ENCODE results near the gene TCEAL5. TPM values are rescaled to one million over a fixed set of nuclear protein-coding genes. Genes with fewer than 3 reads are reported as not detected.

Gene TCEAL5
- total and polyA plus RNA-seq, 10 of the 15 experiments (the other 5 are each of a cell fraction or from before 2014, with no cell fraction given), result not detected

- no peaks in the 10 kb centered on the region for H3K27me3 ChIP-seq (replicated peaks in 1 of 2; ENCODE audit: control insufficient read depth in 2 of 2, insufficient read depth in 2 of 2, low read length in 1 of 2)
- H3K4me3 ChIP-seq, result peak overlapping the region; percentile 69
- H3K36me3 ChIP-seq (ENCODE audit: control insufficient read depth in 2 of 2, insufficient read depth in 2 of 2, low read length in 1 of 2), result no peaks in the 10 kb centered on the region
- H3K4me2 ChIP-seq (ENCODE audit: control insufficient read depth, insufficient read depth), result peak overlapping the region; percentile 81
- FAIRE-seq (no peak), ATAC-seq (no peak), DNase-seq (ENCODE audit: low read depth, low spot score) (no peak)
- no peak for TF ChIP-seq JUND (IDR thresholded peaks at IDR 0.05; ENCODE audit: low read depth, low read length)
- no peak for TF ChIP-seq PBX3 (IDR thresholded peaks at IDR 0.05; ENCODE audit: insufficient replicate concordance, low read depth, low read length)
- no peak for TF ChIP-seq IKZF1 (conservative IDR thresholded peaks at IDR 0.05)
- TF ChIP-seq WRNIP1 (IDR thresholded peaks at IDR 0.05; ENCODE audit: borderline replicate concordance, low read depth, low read length), result no peak
- TF ChIP-seq, protein P1, sequence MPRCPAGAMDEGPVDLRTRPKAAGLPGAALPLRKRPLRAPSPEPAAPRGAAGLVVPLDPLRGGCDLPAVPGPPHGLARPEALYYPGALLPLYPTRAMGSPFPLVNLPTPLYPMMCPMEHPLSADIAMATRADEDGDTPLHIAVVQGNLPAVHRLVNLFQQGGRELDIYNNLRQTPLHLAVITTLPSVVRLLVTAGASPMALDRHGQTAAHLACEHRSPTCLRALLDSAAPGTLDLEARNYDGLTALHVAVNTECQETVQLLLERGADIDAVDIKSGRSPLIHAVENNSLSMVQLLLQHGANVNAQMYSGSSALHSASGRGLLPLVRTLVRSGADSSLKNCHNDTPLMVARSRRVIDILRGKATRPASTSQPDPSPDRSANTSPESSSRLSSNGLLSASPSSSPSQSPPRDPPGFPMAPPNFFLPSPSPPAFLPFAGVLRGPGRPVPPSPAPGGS (IDR thresholded peaks at IDR 0.05; ENCODE audit: borderline replicate concordance, insufficient read depth, low read depth, low read length, poor library complexity, severe bottlenecking), result no peak
- no peak for TF ChIP-seq NR2F1 (conservative IDR thresholded peaks at IDR 0.05)
- no peak for TF ChIP-seq E2F4 (IDR thresholded peaks at IDR 0.05; ENCODE audit: low read depth, low read length)
- no peak for TF ChIP-seq GABPA (IDR thresholded peaks at IDR 0.05; ENCODE audit: low read depth)
- no peak for TF ChIP-seq RAD21 (IDR thresholded peaks at IDR 0.05; ENCODE audit: insufficient read depth, low read depth, low read length)
- no peak for TF ChIP-seq IKZF2 (IDR thresholded peaks at IDR 0.05)
- TF ChIP-seq, protein P2, sequence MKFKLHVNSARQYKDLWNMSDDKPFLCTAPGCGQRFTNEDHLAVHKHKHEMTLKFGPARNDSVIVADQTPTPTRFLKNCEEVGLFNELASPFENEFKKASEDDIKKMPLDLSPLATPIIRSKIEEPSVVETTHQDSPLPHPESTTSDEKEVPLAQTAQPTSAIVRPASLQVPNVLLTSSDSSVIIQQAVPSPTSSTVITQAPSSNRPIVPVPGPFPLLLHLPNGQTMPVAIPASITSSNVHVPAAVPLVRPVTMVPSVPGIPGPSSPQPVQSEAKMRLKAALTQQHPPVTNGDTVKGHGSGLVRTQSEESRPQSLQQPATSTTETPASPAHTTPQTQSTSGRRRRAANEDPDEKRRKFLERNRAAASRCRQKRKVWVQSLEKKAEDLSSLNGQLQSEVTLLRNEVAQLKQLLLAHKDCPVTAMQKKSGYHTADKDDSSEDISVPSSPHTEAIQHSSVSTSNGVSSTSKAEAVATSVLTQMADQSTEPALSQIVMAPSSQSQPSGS (IDR thresholded peaks at IDR 0.05; ENCODE audit: low read length), result no peak
- TF ChIP-seq, protein P3, sequence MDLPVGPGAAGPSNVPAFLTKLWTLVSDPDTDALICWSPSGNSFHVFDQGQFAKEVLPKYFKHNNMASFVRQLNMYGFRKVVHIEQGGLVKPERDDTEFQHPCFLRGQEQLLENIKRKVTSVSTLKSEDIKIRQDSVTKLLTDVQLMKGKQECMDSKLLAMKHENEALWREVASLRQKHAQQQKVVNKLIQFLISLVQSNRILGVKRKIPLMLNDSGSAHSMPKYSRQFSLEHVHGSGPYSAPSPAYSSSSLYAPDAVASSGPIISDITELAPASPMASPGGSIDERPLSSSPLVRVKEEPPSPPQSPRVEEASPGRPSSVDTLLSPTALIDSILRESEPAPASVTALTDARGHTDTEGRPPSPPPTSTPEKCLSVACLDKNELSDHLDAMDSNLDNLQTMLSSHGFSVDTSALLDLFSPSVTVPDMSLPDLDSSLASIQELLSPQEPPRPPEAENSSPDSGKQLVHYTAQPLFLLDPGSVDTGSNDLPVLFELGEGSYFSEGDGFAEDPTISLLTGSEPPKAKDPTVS (IDR thresholded peaks at IDR 0.05; ENCODE audit: low read depth, low read length), result no peak
- TF ChIP-seq HDGF (IDR thresholded peaks at IDR 0.05), result no peak
- no peak for TF ChIP-seq RUNX3 (IDR thresholded peaks at IDR 0.05; ENCODE audit: low read length)
- ChIA-PET SMC1A (ENCODE audit: uncharacterized antibody, unreplicated experiment) (interaction anchor here (0.7 to 1.2 kb wide), 2 partner anchors 42 to 302 kb away, joined by 3 read pairs; no protein-coding TSS in a partner anchor), CTCF (interaction anchor here (1.2 kb wide), 1 partner anchor 42 kb away, joined by 3 read pairs; no protein-coding TSS in a partner anchor), POLR2A (no interaction called here), RAD21 (ENCODE audit: unreplicated experiment) (no interaction called here)
- peaks cover 8% of the 10 kb centered on the region for H3K79me2 ChIP-seq (ENCODE audit: control insufficient read depth, insufficient read depth, low read length)
- H4K20me1 ChIP-seq (ENCODE audit: control insufficient read depth, insufficient read depth), result no peaks in the 10 kb centered on the region; the same call in 1 of the 2 replicates
- in situ Hi-C loops (cut with MboI) (no loop called here), intact Hi-C loops (cut with micrococcal nuclease; ENCODE audit: unreplicated experiment) (no loop called here)
- H3K27ac ChIP-seq (ENCODE audit: control insufficient read depth, insufficient read depth), result peak overlapping the region; percentile 72
- no peak overlapping the region for H2AFZ ChIP-seq (ENCODE audit: control insufficient read depth, low read depth, low read length)
- H3K9ac ChIP-seq (ENCODE audit: control insufficient read depth, insufficient read depth, low read length), result peak overlapping the region; percentile 80
- 52% methylated on average over 8 of the region's 8 CpGs for WGBS (ENCODE audit: insufficient coverage, insufficient replicate concordance, low lambda C conversion rate, missing lambda C conversion rate)
- H3K4me1 ChIP-seq (ENCODE audit: control insufficient read depth, insufficient read depth, low read length), result peaks cover 3% of the 10 kb centered on the region; the same call in 1 of the 2 replicates
- TSS peak; percentile 82 for BruUV-seq (replicated peaks)
- H3K9me3 ChIP-seq (replicated peaks; ENCODE audit: control insufficient read depth, insufficient read depth, low read length), result no peaks in the 10 kb centered on the region
Measured at GRCh38 chrX:103253608-103254007, 22.9 kb downstream of the TCEAL5 start.

All from GM12878 (cell line).